Neural cell (in vitro differentiated cells): ENCODE measurements around the gene MAP3K15. TPM values are rescaled to one million over a fixed set of nuclear protein-coding genes. Genes with fewer than 3 reads are reported as not detected.

ENCODE experiments used
- H2AFZ ChIP-seq: fragments of 200-600, 300-800 bp; sonication (generic), shearing (Covaris generic); 2 replicates; pipeline ENCODE4 v1.6.0; 2014; ENCODE audit warnings: low read depth, mild to moderate bottlenecking, antibody characterized with exemption, low read length, moderate library complexity
- H3F3A ChIP-seq: fragments of 200-600 bp; shearing (Covaris generic); 2 replicates; pipeline ENCODE4 v1.6.1; 2016; ENCODE audit warnings: mild to moderate bottlenecking, moderate library complexity, mixed read lengths, antibody characterized with exemption, low read length; ENCODE audit not compliant: insufficient read depth, poor library complexity, severe bottlenecking
- H3K27ac ChIP-seq: fragments of 200-600, 300-800 bp; sonication (generic), shearing (Covaris generic); 2 replicates; pipeline ENCODE4 v1.5.1; 2014; ENCODE audit warnings: mild to moderate bottlenecking, low read length, moderate library complexity
- H3K27me3 ChIP-seq: fragments of 300-800, 200-600 bp; sonication (generic), shearing (Covaris generic); 2 replicates; pipeline ENCODE4 v1.6.0; 2014; ENCODE audit warnings: mild to moderate bottlenecking, low read depth, low read length, moderate library complexity; ENCODE audit not compliant: insufficient read depth
- H3K36me3 ChIP-seq: fragments of 300-800, 200-600 bp; sonication (generic), shearing (Covaris generic); 2 replicates; pipeline ENCODE4 v1.5.1; 2014; ENCODE audit warnings: mild to moderate bottlenecking, antibody characterized with exemption, low read length, moderate library complexity; ENCODE audit not compliant: insufficient read depth
- H3K4me2 ChIP-seq: fragments of 300-800, 200-600 bp; sonication (generic), shearing (Covaris generic); 2 replicates; pipeline ENCODE4 v1.6.0; 2014; ENCODE audit warnings: mild to moderate bottlenecking, low read length
- H3K4me3 ChIP-seq: fragments of 300-800, 200-600 bp; sonication (generic), shearing (Covaris generic); 2 replicates; pipeline ENCODE4 v1.5.1; 2014; ENCODE audit warnings: mild to moderate bottlenecking, low read length, moderate library complexity
- H3K79me2 ChIP-seq: fragments of 200-600 bp; shearing (Covaris generic); replicated peaks from 2 replicates; pipeline ENCODE4 v1.6.0; 2014; ENCODE audit warnings: mild to moderate bottlenecking, low read length, moderate library complexity; ENCODE audit not compliant: insufficient read depth
- H3K9ac ChIP-seq: fragments of 300-800, 200-600 bp; sonication (generic), shearing (Covaris generic); 2 replicates; pipeline ENCODE4 v1.6.1; 2016; ENCODE audit warnings: mild to moderate bottlenecking, low read length, mixed read lengths
- H3K9me2 ChIP-seq: fragments of 200-600 bp; shearing (Covaris generic); 2 replicates; pipeline ENCODE4 v1.6.1; 2016; ENCODE audit warnings: mild to moderate bottlenecking, low read length, mixed read lengths; ENCODE audit not compliant: insufficient read depth
- H3K9me3 ChIP-seq: fragments of 200-600, 300-800 bp; sonication (generic), shearing (Covaris generic); 2 replicates; pipeline ENCODE4 v1.6.1; 2016; ENCODE audit warnings: mild to moderate bottlenecking, mixed run types, low read length, moderate library complexity, mixed read lengths
- H4K20me1 ChIP-seq: fragments of 200-600 bp; shearing (Covaris generic); 2 replicates; pipeline ENCODE4 v1.6.1; 2016; ENCODE audit warnings: mild to moderate bottlenecking, mixed run types; ENCODE audit not compliant: insufficient read depth
- EP300 ChIP-seq: fragments of 450-650 bp; conservative IDR thresholded peaks from 2 replicates; pipeline ENCODE4 v1.6.1; 2014; ENCODE audit warnings: antibody characterized with exemption, mild to moderate bottlenecking, moderate library complexity; ENCODE audit not compliant: poor library complexity, severe bottlenecking
- EZH2 ChIP-seq: fragments of 200-600, 300-800 bp; shearing (Covaris generic), sonication (generic); IDR thresholded peaks from 2 replicates; pipeline ENCODE4 v1.6.1; 2014; ENCODE audit warnings: antibody characterized with exemption, low read length, borderline replicate concordance, mild to moderate bottlenecking; ENCODE audit not compliant: insufficient read depth, poor library complexity, severe bottlenecking
- MXI1 ChIP-seq: fragments of 450-650 bp; conservative IDR thresholded peaks from 2 replicates; pipeline ENCODE4 v1.6.1; 2014; ENCODE audit warnings: antibody characterized with exemption, mild to moderate bottlenecking; ENCODE audit not compliant: poor library complexity, severe bottlenecking
- POLR2AphosphoS5 ChIP-seq: IDR thresholded peaks from 2 replicates; pipeline ENCODE4 v1.6.1; 2012
- RAD21 ChIP-seq: fragments of 450-650 bp; conservative IDR thresholded peaks from 2 replicates; pipeline ENCODE4 v1.6.1; 2014; ENCODE audit warnings: antibody characterized with exemption, mild to moderate bottlenecking, moderate library complexity
- SMC3 ChIP-seq: fragments of 450-650 bp; conservative IDR thresholded peaks from 2 replicates; pipeline ENCODE4 v1.6.1; 2014; ENCODE audit warnings: antibody characterized with exemption, mild to moderate bottlenecking, moderate library complexity; ENCODE audit not compliant: poor library complexity
- TAF1 ChIP-seq: IDR thresholded peaks from 2 replicates; pipeline ENCODE4 v1.6.1; 2012; ENCODE audit warnings: low read depth
- polyA plus RNA-seq: library from polyadenylated mRNA; depleted of rRNA; stranded (reverse); fragments of >200 nt; gene quantifications from 2 replicates; pipeline ENCODE4 v1.2.3, GENCODE V29; 2014
- TF ChIP-seq, protein P1 (sequence below): IDR thresholded peaks from 2 replicates; pipeline ENCODE4 v1.6.1; 2012; ENCODE audit warnings: borderline replicate concordance
- TF ChIP-seq, protein P2 (sequence below): fragments of 450-650 bp; IDR thresholded peaks from 2 replicates; pipeline ENCODE4 v1.5.1; 2014; ENCODE audit warnings: antibody characterized with exemption, mild to moderate bottlenecking, moderate library complexity; ENCODE audit not compliant: poor library complexity, severe bottlenecking

Gene MAP3K15
- polyA plus RNA-seq, 1 donor from 2014 or later: not detected

DNA sequence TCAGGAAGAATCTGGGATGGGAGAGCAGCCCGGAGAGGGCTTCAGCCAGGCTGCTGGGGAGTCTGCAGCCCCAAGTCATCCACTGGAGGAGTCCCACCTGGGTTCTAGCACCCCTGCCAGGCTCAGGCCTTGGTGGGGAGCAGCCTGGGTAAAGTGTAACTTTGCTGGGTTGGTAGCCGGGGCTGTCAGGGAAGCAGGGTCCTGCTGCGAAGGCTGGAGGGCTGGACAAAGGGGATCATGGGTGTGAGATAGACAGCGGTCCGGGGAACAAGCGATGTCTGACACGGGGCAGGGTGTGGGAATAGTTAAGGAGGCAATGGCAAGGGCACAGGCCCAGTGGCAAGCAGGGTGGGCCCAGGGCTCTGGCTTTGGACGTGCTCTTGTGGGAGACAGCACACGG, 134.0 kb downstream of the MAP3K15 start:
- no peaks in the 10 kb centered on the region for H3K79me2 ChIP-seq
- no peak overlapping the region for H3K27ac ChIP-seq
- H3K9me2 ChIP-seq: no peaks in the 10 kb centered on the region
- H2AFZ ChIP-seq: no peak overlapping the region
- H4K20me1 ChIP-seq: no peaks in the 10 kb centered on the region
- no peaks in the 10 kb centered on the region for H3F3A ChIP-seq
- H3K4me3 ChIP-seq: no peak overlapping the region
- no peak for TF ChIP-seq EZH2
- no peaks in the 10 kb centered on the region for H3K27me3 ChIP-seq
- H3K9me3 ChIP-seq: no peaks in the 10 kb centered on the region
- no peak overlapping the region for H3K9ac ChIP-seq
- H3K4me2 ChIP-seq: no peak overlapping the region
- no peaks in the 10 kb centered on the region for H3K36me3 ChIP-seq

- Histone ChIP-seq H2AFZ (no peak overlapping the region), H4K20me1 (no peaks in the 10 kb centered on the region), H3K9me3 (no peaks in the 10 kb centered on the region), H3K79me2 (no peaks in the 10 kb centered on the region), H3K27me3 (no peaks in the 10 kb centered on the region), H3K9me2 (no peaks in the 10 kb centered on the region), H3K36me3 (no peaks in the 10 kb centered on the region), H3K4me2 (no peak overlapping the region), H3K9ac (no peak overlapping the region), H3K4me3 (no peak overlapping the region), H3K27ac (no peak overlapping the region), H3F3A (no peaks in the 10 kb centered on the region)
- TF ChIP-seq MXI1: no peak
- TF ChIP-seq EP300: no peak
- TF ChIP-seq TAF1: no peak
- TF ChIP-seq, protein P1, sequence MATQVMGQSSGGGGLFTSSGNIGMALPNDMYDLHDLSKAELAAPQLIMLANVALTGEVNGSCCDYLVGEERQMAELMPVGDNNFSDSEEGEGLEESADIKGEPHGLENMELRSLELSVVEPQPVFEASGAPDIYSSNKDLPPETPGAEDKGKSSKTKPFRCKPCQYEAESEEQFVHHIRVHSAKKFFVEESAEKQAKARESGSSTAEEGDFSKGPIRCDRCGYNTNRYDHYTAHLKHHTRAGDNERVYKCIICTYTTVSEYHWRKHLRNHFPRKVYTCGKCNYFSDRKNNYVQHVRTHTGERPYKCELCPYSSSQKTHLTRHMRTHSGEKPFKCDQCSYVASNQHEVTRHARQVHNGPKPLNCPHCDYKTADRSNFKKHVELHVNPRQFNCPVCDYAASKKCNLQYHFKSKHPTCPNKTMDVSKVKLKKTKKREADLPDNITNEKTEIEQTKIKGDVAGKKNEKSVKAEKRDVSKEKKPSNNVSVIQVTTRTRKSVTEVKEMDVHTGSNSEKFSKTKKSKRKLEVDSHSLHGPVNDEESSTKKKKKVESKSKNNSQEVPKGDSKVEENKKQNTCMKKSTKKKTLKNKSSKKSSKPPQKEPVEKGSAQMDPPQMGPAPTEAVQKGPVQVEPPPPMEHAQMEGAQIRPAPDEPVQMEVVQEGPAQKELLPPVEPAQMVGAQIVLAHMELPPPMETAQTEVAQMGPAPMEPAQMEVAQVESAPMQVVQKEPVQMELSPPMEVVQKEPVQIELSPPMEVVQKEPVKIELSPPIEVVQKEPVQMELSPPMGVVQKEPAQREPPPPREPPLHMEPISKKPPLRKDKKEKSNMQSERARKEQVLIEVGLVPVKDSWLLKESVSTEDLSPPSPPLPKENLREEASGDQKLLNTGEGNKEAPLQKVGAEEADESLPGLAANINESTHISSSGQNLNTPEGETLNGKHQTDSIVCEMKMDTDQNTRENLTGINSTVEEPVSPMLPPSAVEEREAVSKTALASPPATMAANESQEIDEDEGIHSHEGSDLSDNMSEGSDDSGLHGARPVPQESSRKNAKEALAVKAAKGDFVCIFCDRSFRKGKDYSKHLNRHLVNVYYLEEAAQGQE: no peak
- no peak for TF ChIP-seq EZH2
- TF ChIP-seq POLR2AphosphoS5: no peak
- TF ChIP-seq, protein P2, sequence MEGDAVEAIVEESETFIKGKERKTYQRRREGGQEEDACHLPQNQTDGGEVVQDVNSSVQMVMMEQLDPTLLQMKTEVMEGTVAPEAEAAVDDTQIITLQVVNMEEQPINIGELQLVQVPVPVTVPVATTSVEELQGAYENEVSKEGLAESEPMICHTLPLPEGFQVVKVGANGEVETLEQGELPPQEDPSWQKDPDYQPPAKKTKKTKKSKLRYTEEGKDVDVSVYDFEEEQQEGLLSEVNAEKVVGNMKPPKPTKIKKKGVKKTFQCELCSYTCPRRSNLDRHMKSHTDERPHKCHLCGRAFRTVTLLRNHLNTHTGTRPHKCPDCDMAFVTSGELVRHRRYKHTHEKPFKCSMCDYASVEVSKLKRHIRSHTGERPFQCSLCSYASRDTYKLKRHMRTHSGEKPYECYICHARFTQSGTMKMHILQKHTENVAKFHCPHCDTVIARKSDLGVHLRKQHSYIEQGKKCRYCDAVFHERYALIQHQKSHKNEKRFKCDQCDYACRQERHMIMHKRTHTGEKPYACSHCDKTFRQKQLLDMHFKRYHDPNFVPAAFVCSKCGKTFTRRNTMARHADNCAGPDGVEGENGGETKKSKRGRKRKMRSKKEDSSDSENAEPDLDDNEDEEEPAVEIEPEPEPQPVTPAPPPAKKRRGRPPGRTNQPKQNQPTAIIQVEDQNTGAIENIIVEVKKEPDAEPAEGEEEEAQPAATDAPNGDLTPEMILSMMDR: no peak
- TF ChIP-seq RAD21: no peak
- no peak for TF ChIP-seq SMC3
These were observed 137.5 kb downstream of the MAP3K15 start for GRCh38 chrX:19377799-19378198.

DNA sequence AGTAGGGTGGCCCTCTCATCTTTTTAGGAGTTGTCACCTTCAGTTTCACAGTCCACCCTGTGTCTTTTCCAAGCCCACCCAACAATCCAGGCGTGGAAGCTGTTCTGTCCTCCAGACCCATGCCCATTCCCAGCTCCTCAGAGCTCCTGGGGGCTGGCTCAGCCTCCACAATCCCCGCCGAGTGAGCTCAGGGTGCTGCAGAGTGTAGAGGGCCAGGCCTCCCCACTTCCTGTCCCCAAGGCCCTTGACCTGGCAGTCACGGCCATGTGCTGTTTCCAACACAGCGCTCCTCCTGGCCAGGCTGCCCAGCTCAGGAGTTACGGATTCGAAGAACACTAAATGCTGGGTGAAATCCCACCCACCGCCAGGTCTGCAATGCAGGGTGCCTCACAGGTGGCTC, 139.8 kb downstream of the MAP3K15 start:
- no peaks in the 10 kb centered on the region for H3K36me3 ChIP-seq
- no peak for TF ChIP-seq TAF1
- TF ChIP-seq, protein P1: no peak
- TF ChIP-seq, protein P2: no peak
- TF ChIP-seq EZH2: no peak
- TF ChIP-seq SMC3: no peak
- TF ChIP-seq RAD21: no peak
- TF ChIP-seq EP300: no peak
- no peak for TF ChIP-seq POLR2AphosphoS5
- no peak for TF ChIP-seq MXI1
- H3K9ac ChIP-seq: no peak overlapping the region
- H3K9me3 ChIP-seq: no peaks in the 10 kb centered on the region
- H3K4me2 ChIP-seq: no peak overlapping the region
- H4K20me1 ChIP-seq: no peaks in the 10 kb centered on the region
- H3F3A ChIP-seq: no peaks in the 10 kb centered on the region
- H3K4me3 ChIP-seq: no peak overlapping the region
- no peaks in the 10 kb centered on the region for H3K27me3 ChIP-seq
- no peaks in the 10 kb centered on the region for H3K9me2 ChIP-seq
- no peaks in the 10 kb centered on the region for H3K79me2 ChIP-seq
- no peak overlapping the region for H3K27ac ChIP-seq
- no peak overlapping the region for H2AFZ ChIP-seq
